GM23338 (cell line): ENCODE results near the gene DOLPP1. TPM values are rescaled to one million over a fixed set of nuclear protein-coding genes. Genes with fewer than 3 reads are reported as not detected.

ENCODE experiments used
- ATAC-seq: fragments of 200-7000 bp; cut with Tn5 transposase; 3 replicates; pipeline ENCODE4 v1.9.1; 2020
- DNase-seq: peaks from one replicate; pipeline ENCODE4 v3.0.0-alpha.2; 2015; ENCODE audit warnings: low spot score
- H2AFZ ChIP-seq: fragments of 200-600 bp; sonication (generic); 2 replicates; pipeline ENCODE4 v1.8.0; 2016; ENCODE audit warnings: antibody characterized with exemption, mild to moderate bottlenecking, moderate library complexity
- H3F3A ChIP-seq: fragments of 200-600 bp; sonication (generic); replicated peaks from 2 replicates; pipeline ENCODE4 v1.8.0; 2017; ENCODE audit warnings: antibody characterized with exemption, mixed run types, low read depth
- H3K27ac ChIP-seq: fragments of 200-600 bp; sonication (generic); 2 replicates; pipeline ENCODE4 v1.6.1; 2016; ENCODE audit warnings: low read depth
- H3K27me3 ChIP-seq: fragments of 200-600 bp; sonication (generic); 2 replicates; pipeline ENCODE4 v1.8.0; 2016; ENCODE audit warnings: mild to moderate bottlenecking, mixed run types, moderate library complexity; ENCODE audit not compliant: insufficient read depth
- H3K36me3 ChIP-seq: fragments of 200-600 bp; sonication (generic); 2 replicates; pipeline ENCODE4 v1.8.0; 2016; ENCODE audit warnings: mild to moderate bottlenecking; ENCODE audit not compliant: insufficient read depth
- H3K4me1 ChIP-seq: fragments of 200-600 bp; sonication (generic); 2 replicates; pipeline ENCODE4 v1.8.0; 2016; ENCODE audit warnings: mild to moderate bottlenecking, moderate library complexity; ENCODE audit not compliant: insufficient read depth
- H3K4me2 ChIP-seq: fragments of 200-600 bp; sonication (generic); 2 replicates; pipeline ENCODE4 v1.7.1; 2017; ENCODE audit warnings: mixed run types
- H3K4me3 ChIP-seq: fragments of 200-600 bp; sonication (generic); 2 replicates; pipeline ENCODE4 v1.6.1; 2016; ENCODE audit warnings: mixed run types
- H3K79me2 ChIP-seq: fragments of 200-600 bp; sonication (generic); replicated peaks from 2 replicates; pipeline ENCODE4 v1.8.0; 2017; ENCODE audit warnings: mild to moderate bottlenecking; ENCODE audit not compliant: insufficient read depth
- H3K9me2 ChIP-seq: fragments of 200-600 bp; sonication (generic); 2 replicates; pipeline ENCODE4 v1.8.0; 2017; ENCODE audit not compliant: insufficient read depth
- H4K20me1 ChIP-seq: fragments of 200-600 bp; sonication (generic); replicated peaks from 2 replicates; pipeline ENCODE4 v1.8.0; 2017; ENCODE audit warnings: mild to moderate bottlenecking; ENCODE audit not compliant: insufficient read depth
- H3K27ac Mint-ChIP-seq: 2 replicates; pipeline ENCODE4 v1.8.0; 2020; ENCODE audit warnings: inconsistent platforms, mild to moderate bottlenecking, moderate library complexity, mixed read lengths
- H3K27me3 Mint-ChIP-seq: 3 replicates; pipeline ENCODE4 v1.8.0; 2022; ENCODE audit warnings: low read depth, mild to moderate bottlenecking, moderate library complexity, mixed read lengths, inconsistent platforms; ENCODE audit not compliant: insufficient read depth, poor library complexity
- H3K36me3 Mint-ChIP-seq: 3 replicates; pipeline ENCODE4 v1.8.0; 2021; ENCODE audit warnings: low read depth, mild to moderate bottlenecking, inconsistent platforms, moderate library complexity, mixed read lengths
- H3K4me1 Mint-ChIP-seq: 3 replicates; pipeline ENCODE4 v1.8.0; 2020; ENCODE audit warnings: mild to moderate bottlenecking, inconsistent platforms, mixed read lengths
- H3K4me3 Mint-ChIP-seq: 3 replicates; pipeline ENCODE4 v1.8.0; 2021; ENCODE audit warnings: moderate library complexity, mild to moderate bottlenecking, inconsistent platforms, mixed read lengths
- H3K9me3 Mint-ChIP-seq: 3 replicates; pipeline ENCODE4 v1.8.0; 2020; ENCODE audit warnings: moderate library complexity, mild to moderate bottlenecking, inconsistent platforms, mixed read lengths
- CREB1 ChIP-seq: fragments of 250-450 bp; sonication (Bioruptor Pico); IDR thresholded peaks from 2 replicates; pipeline ENCODE4 v1.5.0; 2020; ENCODE audit warnings: low read depth, mild to moderate bottlenecking, moderate library complexity
- CTCF ChIP-seq, 2 experiments: fragments of 200-600 bp in 1 of 2; sonication (generic) in 1 of 2; conservative IDR thresholded peaks; 2 replicates each; pipeline versions ENCODE4 v1.5.1 to v1.6.1; 2016 to 2017; ENCODE audit warnings: antibody characterized with exemption in 2 of 2, low read depth in 2 of 2, mild to moderate bottlenecking in 2 of 2, moderate library complexity in 1 of 2
- ETS1 ChIP-seq: IDR thresholded peaks from 2 replicates; pipeline ENCODE4 v1.6.1; 2016; ENCODE audit warnings: antibody characterized with exemption
- EZH2 ChIP-seq: fragments of 200-600 bp; sonication (generic); IDR thresholded peaks from one replicate; pipeline ENCODE4 v1.8.0; 2017; ENCODE audit warnings: antibody characterized with exemption, mild to moderate bottlenecking, low read depth; ENCODE audit not compliant: unreplicated experiment
- JUNB ChIP-seq: IDR thresholded peaks from one replicate; pipeline ENCODE4 v1.6.1; 2016; ENCODE audit warnings: antibody characterized with exemption; ENCODE audit not compliant: unreplicated experiment
- NANOG ChIP-seq: IDR thresholded peaks from 2 replicates; pipeline ENCODE4 v1.6.1; 2016; ENCODE audit warnings: antibody characterized with exemption, borderline replicate concordance
- POLR2AphosphoS5 ChIP-seq: IDR thresholded peaks from 2 replicates; pipeline ENCODE4 v1.6.1; 2016; ENCODE audit warnings: antibody characterized with exemption, low read depth
- REST ChIP-seq: IDR thresholded peaks from one replicate; pipeline ENCODE4 v1.6.1; 2018; ENCODE audit warnings: antibody characterized with exemption; ENCODE audit not compliant: unreplicated experiment
- STAT1 ChIP-seq: IDR thresholded peaks from one replicate; pipeline ENCODE4 v1.6.1; 2016; ENCODE audit warnings: antibody characterized with exemption; ENCODE audit not compliant: unreplicated experiment
- ZNF114 ChIP-seq: fragments of 250-450 bp; sonication (Bioruptor Pico); IDR thresholded peaks from 2 replicates; pipeline ENCODE4 v1.5.0; 2020; ENCODE audit warnings: mild to moderate bottlenecking, moderate library complexity
- ZNF331 ChIP-seq: fragments of 250-450 bp; sonication (Bioruptor Pico); IDR thresholded peaks from 2 replicates; pipeline ENCODE4 v1.5.0; 2020; ENCODE audit warnings: low read depth, mild to moderate bottlenecking, moderate library complexity
- ZNF462 ChIP-seq: fragments of 250-450 bp; sonication (Bioruptor Pico); IDR thresholded peaks from 2 replicates; pipeline ENCODE4 v1.5.0; 2020; ENCODE audit warnings: mild to moderate bottlenecking, moderate library complexity
- polyA plus RNA-seq: library from polyadenylated mRNA; unstranded; fragments of >200 nt; fragmentation: Nextera tagmentation; extraction: Ambion mirVana; gene quantifications from 2 replicates; pipeline ENCODE4 v1.2.1, GENCODE V29; 2016
- total RNA-seq: library from RNA; depleted of rRNA; stranded (reverse); fragments of >200 nt; shearing (Covaris generic); gene quantifications from 2 replicates; pipeline ENCODE4 v1.2.3, GENCODE V29; 2014

Gene DOLPP1
- total and polyA plus RNA-seq, 2 experiments from 2014 or later, result 23.3 to 31.9 TPM

GRCh38 chr9:129076640-129077037, 4.3 kb upstream of the DOLPP1 start (continued):
- TF ChIP-seq CTCF (conservative IDR thresholded peaks at IDR 0.05; ENCODE audit: low read depth in 2 of 2), result no peak
- no peak for TF ChIP-seq JUNB
- TF ChIP-seq REST, result no peak
- TF ChIP-seq POLR2AphosphoS5, result no peak
- TF ChIP-seq CREB1 (CRISPR knock-in tag), result no peak
- TF ChIP-seq EZH2, result no peak
- no peak for TF ChIP-seq ZNF114 (CRISPR knock-in tag)
- no peak for TF ChIP-seq STAT1

GRCh38 chr9:129077236-129077635, 3.7 kb upstream of the DOLPP1 start:
- Histone ChIP-seq H3K9me2 (no peaks in the 10 kb centered on the region), H3K27ac (no peak overlapping the region), H2AFZ (no peak overlapping the region), H3K79me2 (peaks cover 21% of the 10 kb centered on the region), H3F3A (0 out of 2 replicates have a peak, but pooled peaks cover 6% of the 10 kb centered on the region), H3K4me2 (no peak overlapping the region), H3K27me3 (no peaks in the 10 kb centered on the region), H3K4me1 (peaks cover 12% of the 10 kb centered on the region; the same call in 1 of the 2 replicates), H3K36me3 (no peaks in the 10 kb centered on the region), H3K4me3 (no peak overlapping the region), H4K20me1 (no peaks in the 10 kb centered on the region)
- no peaks in the 10 kb centered on the region; the same call in 2 of the 3 replicates for H3K36me3 Mint-ChIP-seq
- peaks cover 13% of the 10 kb centered on the region for H3K27me3 Mint-ChIP-seq
- peaks cover 11% of the 10 kb centered on the region for H3K4me1 Mint-ChIP-seq
- H3K4me3 Mint-ChIP-seq, result no peak overlapping the region
- ATAC-seq (no peak), DNase-seq (no peak)
- H3K9me3 Mint-ChIP-seq, result no peaks in the 10 kb centered on the region
- H3K27ac Mint-ChIP-seq, result no peak overlapping the region
- TF ChIP-seq ZNF462 (CRISPR knock-in tag), result no peak
- TF ChIP-seq ZNF331 (CRISPR knock-in tag), result no peak
- TF ChIP-seq NANOG, result no peak
- no peak for TF ChIP-seq ETS1
- TF ChIP-seq JUNB, result no peak
- no peak for TF ChIP-seq ZNF114 (CRISPR knock-in tag)
- TF ChIP-seq EZH2, result no peak
- no peak for TF ChIP-seq POLR2AphosphoS5
